ENCODE data around the gene FOXJ1.
"Not testable (repeated sequence)": the region's sequence is repeated elsewhere in the genome, so short reads cannot be mapped to it uniquely, and the experiment has no call there.

The FOXJ1 gene

GRCh38 chr17:76141212-76142038, at the start of gene FOXJ1:
Gene FOXJ1, minus strand, starts transcription at chr17:76141245. Its CDS starts 850 bp downstream, at chr17:76140395.
- peak; percentile 91 for DNase-seq

DNA sequence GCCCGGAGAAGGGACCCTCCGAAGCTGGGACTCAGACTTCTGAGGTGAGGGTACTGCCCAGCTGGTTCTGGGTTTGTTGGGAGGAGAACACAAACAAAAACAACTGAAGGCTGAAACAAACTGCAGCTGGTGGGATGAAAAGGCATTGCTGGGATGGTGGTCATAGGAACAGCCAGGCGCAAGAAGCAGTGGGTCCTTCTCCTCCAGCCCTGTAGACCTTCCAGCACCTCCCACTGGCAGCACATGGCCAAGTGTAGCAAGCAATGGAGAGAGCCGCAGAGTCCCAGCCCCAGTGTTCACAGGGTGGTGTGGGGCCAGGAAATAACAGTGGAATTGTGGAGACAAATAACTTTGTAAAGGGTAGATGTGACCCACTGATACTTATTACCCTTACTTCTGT, 48.7 kb upstream of the FOXJ1 start:
- no peak for DNase-seq

GRCh38 chr17:76189247-76189646, 48.2 kb upstream of the FOXJ1 start:
- DNase-seq: no peak

GRCh38 chr17:76188213-76189016, 47.4 kb upstream of the FOXJ1 start:
- no peak for DNase-seq

DNA sequence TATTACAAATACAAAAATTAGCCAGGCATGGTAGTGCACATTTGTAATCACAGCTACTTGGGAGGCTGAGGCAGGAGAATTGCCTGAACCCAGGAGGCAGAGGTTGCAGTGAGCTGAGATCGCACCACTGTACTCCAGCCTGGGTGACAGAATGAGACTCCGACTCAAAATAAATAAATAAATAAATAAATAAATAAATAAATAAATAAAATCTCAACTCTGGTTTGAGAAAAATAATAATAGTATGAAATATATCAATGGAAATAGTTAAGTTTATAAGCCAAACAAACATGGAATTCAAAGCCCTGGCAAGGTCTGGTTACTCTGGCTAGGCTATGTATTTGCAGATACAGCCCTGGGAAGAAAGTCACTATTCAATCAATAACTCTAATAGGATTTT, 45.7 kb upstream of the FOXJ1 start:
- not testable (repeated sequence) for DNase-seq

DNA sequence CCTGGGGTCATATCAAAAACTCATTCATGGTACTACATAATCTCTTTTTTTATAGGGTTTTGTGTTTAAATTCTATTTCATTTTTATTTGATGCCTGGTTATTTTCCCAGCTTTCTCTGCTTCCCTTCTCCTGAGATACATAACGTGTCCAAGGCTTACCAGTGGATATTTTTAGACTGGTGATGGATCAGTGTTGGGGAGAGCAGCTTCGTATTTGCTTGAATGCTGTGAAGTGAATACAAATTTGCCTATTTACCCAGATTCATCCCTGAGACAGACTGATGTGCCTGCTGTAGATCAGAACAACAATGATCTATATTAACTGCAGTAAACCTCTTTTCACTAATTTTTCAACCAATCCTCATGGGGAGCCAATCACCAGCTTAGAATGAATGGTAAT, 43.2 kb upstream of the FOXJ1 start:
- no peak for DNase-seq

- peak; percentile 96 for DNase-seq
Measured at GRCh38 chr17:76182016-76182764, 41.1 kb upstream of the FOXJ1 start.

DNA sequence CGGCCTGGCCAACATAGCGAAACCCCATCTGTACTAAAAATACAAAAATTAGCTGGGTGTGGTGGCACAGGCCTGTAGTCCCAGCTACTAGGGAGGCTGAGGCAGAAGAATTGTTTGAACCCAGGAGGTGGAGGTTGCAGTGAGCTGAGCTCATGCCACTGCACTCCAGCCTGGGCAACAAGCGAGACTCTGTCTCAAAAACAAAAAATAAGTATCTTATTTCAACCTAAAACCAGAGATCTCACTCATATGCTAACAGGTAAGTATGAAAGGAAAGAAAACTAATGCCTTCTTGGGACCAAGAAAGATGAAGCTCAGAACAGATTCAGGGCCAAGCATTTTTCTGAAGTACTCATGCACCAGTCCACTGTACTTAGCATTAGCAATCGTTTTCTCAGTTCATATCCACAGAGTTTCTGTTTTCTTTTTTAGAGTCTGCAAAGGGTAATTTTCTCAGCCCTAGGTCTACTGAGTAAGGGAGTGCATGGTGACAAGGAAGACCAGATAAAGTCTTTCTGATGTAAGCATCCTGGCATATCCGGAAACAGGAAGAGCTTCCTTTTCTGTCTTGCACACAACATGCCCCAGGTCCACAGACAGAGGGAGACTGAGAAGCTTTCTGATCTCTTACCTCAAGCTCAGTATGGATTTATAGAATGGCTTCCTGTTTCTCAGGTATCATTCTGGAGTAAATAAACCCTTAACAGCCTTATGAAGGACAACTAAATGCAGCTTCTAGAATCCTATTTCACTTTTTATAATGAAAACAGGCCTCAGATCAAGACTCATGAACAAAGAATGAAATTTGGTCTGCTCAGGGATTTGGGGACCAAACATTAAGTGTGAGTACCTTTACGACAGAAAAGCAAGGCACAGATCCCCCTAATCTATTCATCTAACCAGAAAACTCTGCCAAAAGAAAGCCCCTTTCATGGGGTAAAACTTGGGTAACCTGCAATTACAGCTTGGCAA, 38.7 kb upstream of the FOXJ1 start:
- DNase-seq: no peak

DNA sequence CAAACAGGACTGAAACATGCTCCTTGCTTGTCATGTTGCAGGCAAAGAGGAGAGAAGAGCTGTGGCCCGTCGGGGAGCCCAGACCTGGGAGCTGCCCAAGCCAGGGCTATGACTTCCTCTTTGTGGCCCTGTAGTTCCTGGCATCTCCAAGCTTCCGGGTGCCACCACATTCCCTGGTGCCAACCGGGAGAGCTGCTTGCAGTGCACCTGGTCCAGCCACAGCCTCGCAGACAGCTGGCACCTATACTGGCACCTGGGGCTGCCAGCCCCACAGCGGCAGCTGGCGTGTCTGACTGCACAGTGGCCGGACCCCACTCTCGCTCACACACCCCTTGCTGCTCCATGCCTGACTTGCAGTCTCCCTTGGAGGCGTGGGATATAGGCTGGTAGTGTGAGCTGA, 37.1 kb upstream of the FOXJ1 start:
- no peak for DNase-seq

GRCh38 chr17:76176701-76177574, 35.9 kb upstream of the FOXJ1 start:
- no peak for DNase-seq

DNA sequence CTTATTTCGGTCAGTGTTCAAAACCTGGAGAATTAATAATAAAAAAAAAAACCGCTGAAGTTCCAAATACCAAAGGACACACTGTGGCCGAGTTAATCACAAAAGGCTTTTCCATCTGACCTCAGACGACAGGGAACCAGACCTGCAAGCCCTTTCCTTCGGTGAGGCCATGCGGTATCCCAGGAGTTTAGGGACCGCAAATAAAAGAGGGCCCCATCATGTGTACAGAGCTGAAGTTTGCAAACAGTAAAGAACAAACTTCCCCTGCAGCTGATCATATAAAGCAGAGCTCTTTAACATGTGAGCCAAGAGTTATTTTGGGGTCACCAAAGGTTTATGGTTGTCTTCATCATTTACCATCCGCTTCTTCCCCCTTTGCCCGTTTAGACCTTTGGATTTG, 33.0 kb upstream of the FOXJ1 start:
- DNase-seq: no peak

DNA sequence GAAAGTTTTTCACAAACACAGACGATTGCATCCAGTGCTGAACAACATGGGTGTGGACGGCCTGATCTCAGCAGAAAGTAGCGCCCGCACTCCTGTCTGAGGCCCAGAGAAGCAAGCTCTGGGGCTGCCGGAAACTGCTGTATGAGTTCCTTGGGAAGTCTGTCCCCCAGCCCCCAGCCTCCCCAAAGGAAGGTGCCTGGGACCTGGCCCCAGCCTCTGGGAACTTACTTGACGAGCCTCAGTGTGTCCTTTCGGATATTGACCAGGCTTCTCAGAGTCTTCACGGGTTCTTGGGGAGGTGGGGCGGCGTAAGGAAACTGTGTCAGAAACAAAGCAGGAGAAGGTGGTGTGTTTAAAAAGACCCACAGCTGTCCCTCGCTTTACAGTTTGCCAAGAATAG, 32.4 kb upstream of the FOXJ1 start:
- no peak for DNase-seq

- DNase-seq: no peak
Measured at GRCh38 chr17:76171706-76172105, 30.7 kb upstream of the FOXJ1 start.

- DNase-seq: no peak
Measured at GRCh38 chr17:76170114-76170513, 29.1 kb upstream of the FOXJ1 start.

- no peak for DNase-seq
Measured at GRCh38 chr17:76166906-76167305, 25.9 kb upstream of the FOXJ1 start.

- DNase-seq: no peak
Measured at GRCh38 chr17:76166168-76166567, 25.1 kb upstream of the FOXJ1 start.

GRCh38 chr17:76164331-76164730, 23.3 kb upstream of the FOXJ1 start:
- no peak for DNase-seq

GRCh38 chr17:76163919-76164318, 22.9 kb upstream of the FOXJ1 start:
- DNase-seq: no peak

GRCh38 chr17:76161619-76162266, 20.7 kb upstream of the FOXJ1 start:
- no peak for DNase-seq

GRCh38 chr17:76160896-76161528, 20.0 kb upstream of the FOXJ1 start:
- DNase-seq: no peak
